HUES6 (cell line): ENCODE measurements around the gene REM1.
"Not testable (repeated sequence)": the region's sequence is repeated elsewhere in the genome, so short reads cannot be mapped to it uniquely, and the experiment has no call there.

Experiments used
- H3K27ac ChIP-seq: 2 replicates; pipeline ENCODE4 v1.7.0; 2013; ENCODE audit warnings: low read depth, mild to moderate bottlenecking, low read length, inconsistent platforms
- H3K27me3 ChIP-seq: 2 replicates; pipeline ENCODE4 v1.6.1; 2013; ENCODE audit warnings: low read length; ENCODE audit not compliant: control insufficient read depth, insufficient read depth
- H3K36me3 ChIP-seq: 2 replicates; pipeline ENCODE4 v1.6.1; 2013; ENCODE audit warnings: low read length; ENCODE audit not compliant: control insufficient read depth, insufficient read depth
- H3K4me1 ChIP-seq: 2 replicates; pipeline ENCODE4 v1.6.1; 2013; ENCODE audit warnings: low read length; ENCODE audit not compliant: control insufficient read depth, insufficient read depth
- H3K4me3 ChIP-seq: 2 replicates; pipeline ENCODE4 v1.5.1; 2013; ENCODE audit warnings: low read depth, low read length
- H3K9ac ChIP-seq: one replicate; pipeline ENCODE4 v1.6.1; 2013; ENCODE audit warnings: mild to moderate bottlenecking, low read length
- H3K9me3 ChIP-seq: 2 replicates; pipeline ENCODE4 v1.6.1; 2013; ENCODE audit warnings: low read depth, low read length; ENCODE audit not compliant: control insufficient read depth, insufficient read depth

REM1 gene

GRCh38 chr20:31485450-31486339 is 10.6 kb downstream of the REM1 start:
- Histone ChIP-seq H3K4me1 (no peaks in the 10 kb centered on the region), H3K9me3 (peaks cover 63% of the 10 kb centered on the region; the same call in 1 of the 2 replicates), H3K36me3 (no peaks in the 10 kb centered on the region), H3K27ac (no peak overlapping the region), H3K27me3 (peaks cover 17% of the 10 kb centered on the region; the same call in 1 of the 2 replicates), H3K9ac (no peak overlapping the region), H3K4me3 (0 out of 2 replicates have a peak overlapping the region, but pooled peaks have one; percentile 15)

- H3K27ac ChIP-seq, result no peak overlapping the region
- H3K4me1 ChIP-seq, result no peaks in the 10 kb centered on the region
- no peaks in the 10 kb centered on the region for H3K36me3 ChIP-seq
- peaks cover 11% of the 10 kb centered on the region; the same call in 1 of the 2 replicates for H3K27me3 ChIP-seq
- H3K4me3 ChIP-seq, result no peak overlapping the region
- peaks cover 51% of the 10 kb centered on the region; the same call in 1 of the 2 replicates for H3K9me3 ChIP-seq
- H3K9ac ChIP-seq, result no peak overlapping the region
Measured at GRCh38 chr20:31488115-31488514, 13.0 kb downstream of the REM1 start.

GRCh38 chr20:31489152-31489551 is 14.1 kb downstream of the REM1 start:
- Histone ChIP-seq H3K4me3 (no peak overlapping the region), H3K9me3 (peaks cover 46% of the 10 kb centered on the region; the same call in 1 of the 2 replicates), H3K4me1 (no peaks in the 10 kb centered on the region), H3K27me3 (peaks cover 11% of the 10 kb centered on the region; the same call in 1 of the 2 replicates), H3K27ac (no peak overlapping the region), H3K36me3 (no peaks in the 10 kb centered on the region), H3K9ac (no peak overlapping the region)

- H3K9ac ChIP-seq, result no peak overlapping the region
- no peaks in the 10 kb centered on the region for H3K36me3 ChIP-seq
- no peaks in the 10 kb centered on the region for H3K4me1 ChIP-seq
- H3K4me3 ChIP-seq, result no peak overlapping the region
- peaks cover 2% of the 10 kb centered on the region; the same call in 1 of the 2 replicates for H3K27me3 ChIP-seq
- no peak overlapping the region for H3K27ac ChIP-seq
- H3K9me3 ChIP-seq, result peaks cover 33% of the 10 kb centered on the region; the same call in 1 of the 2 replicates
Measured at GRCh38 chr20:31490752-31491151, 15.7 kb downstream of the REM1 start.

GRCh38 chr20:31494131-31494530 is 19.0 kb downstream of the REM1 start:
- Histone ChIP-seq H3K4me3 (no peak overlapping the region), H3K9ac (no peak overlapping the region), H3K36me3 (no peaks in the 10 kb centered on the region), H3K9me3 (peaks cover 31% of the 10 kb centered on the region; the same call in 1 of the 2 replicates), H3K27ac (no peak overlapping the region), H3K4me1 (no peaks in the 10 kb centered on the region), H3K27me3 (no peaks in the 10 kb centered on the region; the same call in 1 of the 2 replicates)

- H3K9ac ChIP-seq, result peak overlapping the region; percentile 17
- peaks cover 26% of the 10 kb centered on the region; the same call in 1 of the 2 replicates for H3K9me3 ChIP-seq
- H3K4me3 ChIP-seq, result no peak overlapping the region
- H3K36me3 ChIP-seq, result no peaks in the 10 kb centered on the region
- H3K27ac ChIP-seq, result no peak overlapping the region
- no peaks in the 10 kb centered on the region for H3K4me1 ChIP-seq
- H3K27me3 ChIP-seq, result no peaks in the 10 kb centered on the region; the same call in 1 of the 2 replicates
Measured at GRCh38 chr20:31496761-31497295, 21.7 kb downstream of the REM1 start.

- Histone ChIP-seq H3K9me3 (peaks cover 23% of the 10 kb centered on the region; the same call in 1 of the 2 replicates), H3K27ac (no peak overlapping the region), H3K4me3 (no peak overlapping the region), H3K9ac (no peak overlapping the region), H3K4me1 (no peaks in the 10 kb centered on the region), H3K36me3 (no peaks in the 10 kb centered on the region), H3K27me3 (no peaks in the 10 kb centered on the region; the same call in 1 of the 2 replicates)
Measured at GRCh38 chr20:31497838-31498540, 22.9 kb downstream of the REM1 start.

- peaks cover 30% of the 10 kb centered on the region; the same call in 1 of the 2 replicates for H3K9me3 ChIP-seq
- H3K36me3 ChIP-seq, result no peaks in the 10 kb centered on the region
- H3K4me1 ChIP-seq, result no peaks in the 10 kb centered on the region
- H3K9ac ChIP-seq, result no peak overlapping the region
- H3K27ac ChIP-seq, result no peak overlapping the region
- H3K4me3 ChIP-seq, result no peak overlapping the region
- H3K27me3 ChIP-seq, result no peaks in the 10 kb centered on the region; the same call in 1 of the 2 replicates
Measured at GRCh38 chr20:31500527-31500926, 25.4 kb downstream of the REM1 start.

GRCh38 chr20:31502884-31503673 is 28.0 kb downstream of the REM1 start:
- H3K9me3 ChIP-seq, result peaks cover 24% of the 10 kb centered on the region; the same call in 1 of the 2 replicates
- H3K27ac ChIP-seq, H3K27me3 ChIP-seq, H3K4me1 ChIP-seq, H3K4me3 ChIP-seq, H3K9ac ChIP-seq, H3K36me3 ChIP-seq: not testable (repeated sequence)

- peaks cover 16% of the 10 kb centered on the region; the same call in 1 of the 2 replicates for H3K9me3 ChIP-seq
- H3K9ac ChIP-seq, result no peak overlapping the region
- no peaks in the 10 kb centered on the region for H3K36me3 ChIP-seq
- peaks cover 5% of the 10 kb centered on the region; the same call in 1 of the 2 replicates for H3K4me1 ChIP-seq
- no peaks in the 10 kb centered on the region; the same call in 1 of the 2 replicates for H3K27me3 ChIP-seq
- no peak overlapping the region for H3K27ac ChIP-seq
- no peak overlapping the region for H3K4me3 ChIP-seq
Measured at GRCh38 chr20:31505903-31506302, 30.8 kb downstream of the REM1 start.
